ENCODE data around the gene RTN4R. TPM values are rescaled to one million over a fixed set of nuclear protein-coding genes. Genes with fewer than 3 reads are reported as not detected.

The RTN4R gene
- total RNA-seq, 2 donors from 2014 or later = 0.66 to 1.8 TPM

- no peaks in the 10 kb centered on the region for H3K27me3 ChIP-seq
- DNase-seq = no peak
These were observed 11.4 kb downstream of the RTN4R start for GRCh38 chr22:20256551-20257211.

DNA sequence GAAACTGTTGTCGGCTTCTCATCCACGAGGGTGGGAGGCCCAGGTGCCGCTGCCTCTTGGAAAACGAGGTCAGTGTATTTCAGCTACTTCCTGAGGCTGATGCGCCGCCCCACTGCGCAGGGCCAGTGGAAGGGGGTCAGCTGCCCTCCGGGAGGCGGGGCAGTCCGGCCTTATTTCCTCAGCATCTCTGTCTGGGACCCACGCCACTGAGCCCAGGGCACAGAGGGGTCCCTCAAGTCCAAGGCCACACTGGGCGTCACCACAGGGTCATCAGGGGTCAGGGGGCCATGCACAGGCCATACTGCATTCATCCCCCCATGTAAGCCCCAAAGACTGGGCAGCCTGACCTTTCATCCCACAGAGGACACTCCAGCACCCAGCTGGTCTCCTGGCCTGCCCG is 12.1 kb downstream of the RTN4R start:
- intact Hi-C loops (cut with DNase I) = no loop called here
- Histone ChIP-seq H3K27ac (no peak overlapping the region), H3K4me1 (no peaks in the 10 kb centered on the region), H3K9me3 (no peaks in the 10 kb centered on the region), H3K27me3 (no peaks in the 10 kb centered on the region), H3K4me3 (no peak overlapping the region), H3K36me3 (replicated peaks in 1 of 2; ENCODE audit: insufficient read depth in 1 of 2, low read depth in 2 of 2) (no peaks in the 10 kb centered on the region)
- DNase-seq (no peak), ATAC-seq (no peak)
- 91 to 93% methylated on average over 7 to 13 of the region's 13 CpGs for WGBS, 2 donors
- no peak for TF ChIP-seq POLR2A (IDR thresholded peaks at IDR 0.05)

More at GRCh38 chr22:20256551-20257211, 11.4 kb downstream of the RTN4R start:
- Histone ChIP-seq H3K36me3 (replicated peaks in 1 of 2; ENCODE audit: insufficient read depth in 1 of 2, low read depth in 2 of 2) (no peaks in the 10 kb centered on the region), H3K4me1 (no peaks in the 10 kb centered on the region), H3K9me3 (no peaks in the 10 kb centered on the region), H3K4me3 (no peak overlapping the region), H3K27ac (no peak overlapping the region)
- no peak for ATAC-seq
- 80 to 86% methylated on average over 7 to 12 of the region's 12 CpGs for WGBS, 2 donors
- no peak for TF ChIP-seq POLR2A (IDR thresholded peaks at IDR 0.05)
- TF ChIP-seq CTCF (IDR thresholded peaks at IDR 0.05) = no peak
- intact Hi-C loops (cut with DNase I) = no loop called here

- ATAC-seq (no peak), DNase-seq (no peak)
- intact Hi-C loops (cut with DNase I) = no loop called here
- H3K4me3 ChIP-seq = no peak overlapping the region
- H3K27ac ChIP-seq = no peak overlapping the region
- 86 to 92% methylated on average over 18 to 23 of the region's 23 CpGs for WGBS, 2 donors
- H3K4me1 ChIP-seq = no peaks in the 10 kb centered on the region
- H3K27me3 ChIP-seq = no peaks in the 10 kb centered on the region
- H3K9me3 ChIP-seq = no peaks in the 10 kb centered on the region
- TF ChIP-seq CTCF (IDR thresholded peaks at IDR 0.05) (no peak), POLR2A (IDR thresholded peaks at IDR 0.05) (no peak)
- H3K36me3 ChIP-seq (replicated peaks in 1 of 2; ENCODE audit: insufficient read depth in 1 of 2, low read depth in 2 of 2) = no peaks in the 10 kb centered on the region
These were observed 12.9 kb downstream of the RTN4R start for GRCh38 chr22:20254975-20255946.

GRCh38 chr22:20253161-20253560 is 15.0 kb downstream of the RTN4R start:
- no peak overlapping the region for H3K27ac ChIP-seq
- TF ChIP-seq POLR2A (IDR thresholded peaks at IDR 0.05) (no peak), CTCF (IDR thresholded peaks at IDR 0.05) (no peak)
- peaks cover 20% of the 10 kb centered on the region for H3K4me1 ChIP-seq
- ATAC-seq (no peak), DNase-seq (no peak)
- H3K9me3 ChIP-seq = no peaks in the 10 kb centered on the region
- H3K36me3 ChIP-seq (replicated peaks in 1 of 2; ENCODE audit: insufficient read depth in 1 of 2, low read depth in 2 of 2) = no peaks in the 10 kb centered on the region
- no peak overlapping the region for H3K4me3 ChIP-seq
- intact Hi-C loops (cut with DNase I) = no loop called here
- H3K27me3 ChIP-seq = no peaks in the 10 kb centered on the region
- WGBS, 2 donors = 80% methylated on average over 4 to 7 of the region's 7 CpGs

DNA sequence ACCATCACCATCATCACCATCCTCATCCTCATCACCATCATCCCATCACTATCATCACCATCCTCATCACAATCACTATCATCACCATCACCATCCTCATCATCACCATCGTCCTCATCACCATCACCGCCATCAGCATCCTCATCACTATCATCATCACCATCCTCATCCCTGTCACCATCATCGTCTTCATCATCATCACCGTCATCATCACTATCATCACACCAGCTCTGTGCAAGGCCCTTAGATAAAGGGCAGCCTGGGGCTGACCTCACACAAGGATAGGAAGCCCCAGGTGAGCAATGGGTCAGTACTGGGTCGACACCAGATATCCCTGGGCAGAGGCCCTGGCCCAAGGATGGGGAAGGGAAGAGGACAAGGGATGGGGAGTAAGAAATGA is 16.1 kb downstream of the RTN4R start:
- Histone ChIP-seq H3K27me3 (no peaks in the 10 kb centered on the region), H3K4me3 (no peak overlapping the region), H3K27ac (no peak overlapping the region), H3K4me1 (peaks cover 28% of the 10 kb centered on the region), H3K9me3 (no peaks in the 10 kb centered on the region), H3K36me3 (replicated peaks in 1 of 2; ENCODE audit: insufficient read depth in 1 of 2, low read depth in 2 of 2) (no peaks in the 10 kb centered on the region)
- intact Hi-C loops (cut with DNase I) = no loop called here
- ATAC-seq (no peak), DNase-seq (no peak)
- 93 to 94% methylated on average over 5 of the region's 5 CpGs for WGBS, 2 donors
- TF ChIP-seq CTCF (IDR thresholded peaks at IDR 0.05) (no peak), POLR2A (IDR thresholded peaks at IDR 0.05) (no peak)
